Measurements from ENCODE around the gene DDX1.

DDX1 gene

DNA sequence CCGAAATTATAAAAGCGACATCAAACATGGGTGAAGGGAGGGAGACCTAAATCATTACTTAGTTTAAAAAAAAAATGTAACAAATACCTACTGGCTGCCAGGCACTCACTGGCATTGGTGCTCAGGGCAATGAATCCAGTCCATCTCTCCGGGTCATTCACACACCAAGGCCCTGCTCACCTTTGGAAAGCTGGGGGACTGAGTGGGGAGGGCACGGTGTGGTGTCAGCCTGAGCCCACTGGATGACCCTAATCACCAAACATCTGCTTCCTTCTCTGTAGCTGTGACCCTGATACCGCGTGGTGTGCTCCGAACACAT lies 336 bp upstream of the DDX1 start:
- TF ChIP-seq, protein P1, sequence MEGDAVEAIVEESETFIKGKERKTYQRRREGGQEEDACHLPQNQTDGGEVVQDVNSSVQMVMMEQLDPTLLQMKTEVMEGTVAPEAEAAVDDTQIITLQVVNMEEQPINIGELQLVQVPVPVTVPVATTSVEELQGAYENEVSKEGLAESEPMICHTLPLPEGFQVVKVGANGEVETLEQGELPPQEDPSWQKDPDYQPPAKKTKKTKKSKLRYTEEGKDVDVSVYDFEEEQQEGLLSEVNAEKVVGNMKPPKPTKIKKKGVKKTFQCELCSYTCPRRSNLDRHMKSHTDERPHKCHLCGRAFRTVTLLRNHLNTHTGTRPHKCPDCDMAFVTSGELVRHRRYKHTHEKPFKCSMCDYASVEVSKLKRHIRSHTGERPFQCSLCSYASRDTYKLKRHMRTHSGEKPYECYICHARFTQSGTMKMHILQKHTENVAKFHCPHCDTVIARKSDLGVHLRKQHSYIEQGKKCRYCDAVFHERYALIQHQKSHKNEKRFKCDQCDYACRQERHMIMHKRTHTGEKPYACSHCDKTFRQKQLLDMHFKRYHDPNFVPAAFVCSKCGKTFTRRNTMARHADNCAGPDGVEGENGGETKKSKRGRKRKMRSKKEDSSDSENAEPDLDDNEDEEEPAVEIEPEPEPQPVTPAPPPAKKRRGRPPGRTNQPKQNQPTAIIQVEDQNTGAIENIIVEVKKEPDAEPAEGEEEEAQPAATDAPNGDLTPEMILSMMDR (conservative IDR thresholded peaks at IDR 0.05) = no peak
- H3K27ac ChIP-seq = peak overlapping the region; percentile 95

DNA sequence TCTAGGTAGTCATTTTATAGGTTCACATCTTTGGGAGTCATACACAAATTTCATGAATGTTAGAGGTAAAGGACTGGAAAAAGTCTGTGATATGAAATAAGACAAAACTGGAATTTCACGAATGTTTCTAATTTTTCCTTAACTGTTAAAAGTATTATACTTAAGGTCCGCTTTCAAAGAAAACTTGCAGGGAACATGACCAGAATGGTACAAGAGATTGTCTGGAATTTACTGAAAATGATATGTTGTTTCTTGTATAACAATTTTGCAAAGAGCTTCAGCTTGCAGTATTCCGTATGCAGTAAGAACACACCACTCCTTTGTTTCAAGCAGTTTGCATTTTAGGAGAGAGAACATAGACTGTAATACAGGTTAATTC lies 1.6 kb downstream of the DDX1 start:
- peak overlapping the region; percentile 95; the same call in 1 of the 2 replicates for H3K27ac ChIP-seq
- TF ChIP-seq, protein P1 (conservative IDR thresholded peaks at IDR 0.05) = no peak

DNA sequence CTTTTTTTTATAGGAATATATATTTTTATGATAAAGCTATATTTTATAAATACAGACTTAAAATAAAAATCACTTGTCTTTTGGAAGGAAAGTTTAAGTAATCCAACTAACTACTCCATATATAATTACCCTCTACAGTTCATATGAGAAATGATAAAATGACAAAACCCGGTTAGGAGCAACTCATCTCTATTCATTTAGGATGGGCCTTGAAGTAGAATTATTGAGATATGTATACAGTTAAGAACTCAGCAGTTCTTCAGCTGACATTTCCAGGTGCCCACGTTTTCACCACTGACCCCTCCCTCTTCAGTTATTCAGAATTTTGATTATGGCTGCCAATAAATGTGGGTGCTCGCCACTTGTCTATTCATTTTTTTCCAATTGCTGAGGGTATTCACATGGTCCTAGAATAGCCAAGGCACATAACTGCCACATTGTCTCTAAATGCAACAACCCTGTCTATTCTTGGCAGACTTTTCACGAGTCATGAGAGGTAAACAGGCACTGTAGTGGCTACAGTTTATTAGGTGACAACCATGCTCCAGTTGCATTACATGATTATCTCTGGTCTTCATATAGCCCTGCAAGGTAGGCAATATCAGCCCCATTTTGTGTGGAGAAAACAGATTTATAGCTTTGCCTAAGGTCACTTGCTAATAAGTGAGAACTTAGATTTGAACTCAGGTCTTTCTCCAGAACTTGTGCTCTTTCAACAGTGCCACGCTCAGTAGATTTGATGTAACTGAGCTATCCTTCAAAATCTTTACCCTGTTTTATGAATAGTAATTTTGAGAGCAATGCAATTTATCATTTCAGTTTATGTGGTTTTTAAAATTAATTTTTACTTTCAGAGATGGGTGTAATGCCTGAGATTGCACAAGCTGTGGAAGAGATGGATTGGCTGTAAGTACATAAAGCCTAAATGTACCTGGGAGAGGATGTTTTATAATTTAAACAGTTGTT lies 2.9 kb downstream of the DDX1 start:
- no peak overlapping the region for H3K27ac ChIP-seq
- TF ChIP-seq, protein P1 (conservative IDR thresholded peaks at IDR 0.05) = no peak

GRCh38 chr2:15595342-15595905 lies 3.8 kb downstream of the DDX1 start:
- TF ChIP-seq, protein P1 (conservative IDR thresholded peaks at IDR 0.05) = no peak

GRCh38 chr2:15595936-15596335 lies 4.3 kb downstream of the DDX1 start:
- TF ChIP-seq, protein P1 (conservative IDR thresholded peaks at IDR 0.05) = no peak
- no peak overlapping the region for H3K27ac ChIP-seq

More at GRCh38 chr2:15595342-15595905, 3.8 kb downstream of the DDX1 start:
- no peak overlapping the region for H3K27ac ChIP-seq

DNA sequence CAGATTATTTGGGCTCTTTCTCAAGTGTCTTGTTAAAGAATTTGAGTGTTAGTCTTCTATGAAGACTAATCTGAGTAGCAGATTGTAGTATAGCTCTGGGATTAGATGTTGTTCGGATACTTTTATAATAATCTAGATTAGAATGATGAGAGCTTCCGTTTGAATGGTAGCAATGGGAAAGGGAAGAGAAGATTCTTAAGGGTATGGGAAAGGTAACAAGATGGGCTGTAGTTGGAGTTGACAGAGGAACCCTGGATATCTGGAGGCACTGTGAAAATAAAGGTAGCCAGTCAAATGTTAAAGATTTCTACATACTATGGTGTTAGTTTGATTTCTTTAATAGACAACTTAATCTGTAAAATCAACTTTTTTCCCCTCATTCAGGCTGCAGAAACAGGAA lies 4.7 kb downstream of the DDX1 start:
- H3K27ac ChIP-seq = no peak overlapping the region
- TF ChIP-seq, protein P1 (conservative IDR thresholded peaks at IDR 0.05) = no peak

- TF ChIP-seq, protein P1 (conservative IDR thresholded peaks at IDR 0.05) = no peak
- no peak overlapping the region for H3K27ac ChIP-seq
These were observed 5.3 kb downstream of the DDX1 start for GRCh38 chr2:15596968-15597367.

Measured in VCaP (cell line).